K562 (cell line): Measurements from ENCODE around the gene PLXNB2. TPM values are rescaled to one million over a fixed set of nuclear protein-coding genes. Genes with fewer than 3 reads are reported as not detected.
A peak's percentile ranks its signal among the peaks of the same experiment; 100 is the strongest.

Source experiments
- ATAC-seq: fragments of 200-7000 bp; cut with Tn5 transposase; 3 replicates; pipeline ENCODE4 v1.9.1; 2020; ENCODE audit warnings: moderate library complexity
- BruUV-seq: library from RNA; stranded (reverse); fragments of 400-500 nt; replicated peaks from 2 replicates; lab custom pipeline; 2021; lab: Mats Ljungman, UMichigan
- CTCF ChIA-PET: fragments of 300-600 bp; formaldehyde crosslinking; extraction: SDS; loops from one replicate; lab custom pipeline; 2021; ENCODE audit warnings: low intra/inter-chr PET ratio; lab: Yijun Ruan, JAX
- POLR2A ChIA-PET: fragments of 300-600, 350-650 bp; sonication (Branson Sonifier 250); formaldehyde crosslinking; extraction: SDS; loops from one replicate; lab custom pipeline; 2021; ENCODE audit warnings: antibody characterized with exemption, inconsistent platforms; lab: Yijun Ruan, JAX
- DNase-seq, 4 experiments: peaks; one replicate each; pipeline versions ENCODE4 v3.0.0 to v3.0.0-alpha.2; 2011 to 2018; ENCODE audit warnings: low spot score in 3 of 4, mixed read lengths in 3 of 4; ENCODE audit errors: extremely low read depth in 1 of 4
- FAIRE-seq: peaks from 2 replicates; lab custom pipeline; 2011; peaks lifted over from hg19 to GRCh38; lab: Jason Lieb, UNC
- H2AFZ ChIP-seq: 2 replicates; pipeline ENCODE4 v1.6.0; 2011; ENCODE audit warnings: low read depth, low read length, control low read depth, inconsistent platforms
- H3K27ac ChIP-seq: fragments of 200-600 bp; 3 replicates; pipeline ENCODE4 v1.8.0; 2011; ENCODE audit warnings: low read depth, mild to moderate bottlenecking, control low read depth, inconsistent platforms, low read length, moderate library complexity, mixed read lengths; ENCODE audit errors: extremely low read depth
- H3K27me3 ChIP-seq, 2 experiments: fragments of 300-600 bp in 1 of 2; 2 replicates in 1 of 2; 3 replicates in 1 of 2; pipeline versions ENCODE4 v1.6.0 to v1.8.0; 2011; ENCODE audit warnings: inconsistent platforms in 2 of 2, low read length in 2 of 2, mild to moderate bottlenecking in 1 of 2, mixed read lengths in 1 of 2, moderate library complexity in 1 of 2; ENCODE audit not compliant: control insufficient read depth in 2 of 2, insufficient read depth in 2 of 2
- H3K36me3 ChIP-seq: fragments of 300-600 bp; 3 replicates; pipeline ENCODE4 v1.8.0; 2011; ENCODE audit warnings: mild to moderate bottlenecking, low read length, inconsistent platforms; ENCODE audit not compliant: control insufficient read depth, insufficient read depth
- H3K4me1 ChIP-seq, 2 experiments: fragments of 200-600 bp in 1 of 2; replicated peaks in 1 of 2; 2 replicates in 1 of 2; 3 replicates in 1 of 2; pipeline versions ENCODE4 v1.5.1 to v1.8.0; 2011; ENCODE audit warnings: inconsistent platforms in 2 of 2, low read length in 2 of 2, mild to moderate bottlenecking in 1 of 2, mixed read lengths in 1 of 2, moderate library complexity in 1 of 2; ENCODE audit not compliant: control insufficient read depth in 2 of 2, insufficient read depth in 2 of 2
- H3K4me2 ChIP-seq: 2 replicates; pipeline ENCODE4 v1.6.1; 2011; ENCODE audit warnings: low read length, control low read depth, inconsistent platforms, mixed read lengths; ENCODE audit not compliant: insufficient read depth
- H3K4me3 ChIP-seq: fragments of 200-600 bp; sonication (generic), shearing (Covaris generic); 2 replicates; pipeline ENCODE4 v1.5.1; 2016; ENCODE audit warnings: control low read depth, inconsistent platforms
- H3K79me2 ChIP-seq: fragments of 200-600 bp; 3 replicates; pipeline ENCODE4 v1.8.0; 2011; ENCODE audit warnings: low read length, inconsistent platforms; ENCODE audit not compliant: control insufficient read depth, insufficient read depth
- H3K9ac ChIP-seq, 2 experiments: 2 replicates each; pipeline versions ENCODE4 v1.6.0 to v1.6.1; 2011; ENCODE audit warnings: low read depth in 2 of 2, low read length in 2 of 2, control low read depth in 1 of 2, inconsistent platforms in 1 of 2, mild to moderate bottlenecking in 1 of 2, mixed read lengths in 1 of 2; ENCODE audit not compliant: insufficient read depth in 1 of 2
- H3K9me1 ChIP-seq: one replicate; pipeline ENCODE4 v1.6.0; 2011; ENCODE audit warnings: inconsistent platforms, mild to moderate bottlenecking, low read length, moderate library complexity; ENCODE audit not compliant: control insufficient read depth, insufficient read depth
- H3K9me3 ChIP-seq: replicated peaks from 2 replicates; pipeline ENCODE4 v1.5.1; 2011; ENCODE audit warnings: low read depth, low read length, inconsistent platforms; ENCODE audit not compliant: control insufficient read depth, insufficient read depth
- H4K20me1 ChIP-seq: replicated peaks from 2 replicates; pipeline ENCODE4 v1.6.1; 2011; ENCODE audit warnings: low read length, inconsistent platforms, mixed read lengths; ENCODE audit not compliant: control insufficient read depth, insufficient read depth
- ATF7 ChIP-seq: fragments of 450-650 bp; IDR thresholded peaks from 2 replicates; pipeline ENCODE4 v1.7.1; 2014; ENCODE audit warnings: mild to moderate bottlenecking, moderate library complexity
- CBX5 ChIP-seq: IDR thresholded peaks from 2 replicates; pipeline ENCODE4 v1.6.1; 2014; ENCODE audit warnings: low read depth, borderline replicate concordance
- CREB1 ChIP-seq, 2 experiments: sonication (generic) in 1 of 2; formaldehyde crosslinking in 1 of 2; IDR thresholded peaks; 2 replicates each; pipeline versions ENCODE4 v1.6.1 to v1.8.0; 2012 to 2022; ENCODE audit warnings: inconsistent platforms in 1 of 2, mild to moderate bottlenecking in 1 of 2, missing genetic modification reagents in 1 of 2, moderate library complexity in 1 of 2
- ELF2 ChIP-seq: fragments of 250-450 bp; sonication (Bioruptor Pico); IDR thresholded peaks from 2 replicates; pipeline ENCODE4 v1.5.0; 2021; ENCODE audit warnings: mild to moderate bottlenecking
- ETV5 ChIP-seq: sonication (generic); formaldehyde crosslinking; IDR thresholded peaks from 2 replicates; pipeline ENCODE4 v1.4.0; 2020; ENCODE audit warnings: low read depth, mild to moderate bottlenecking, missing genetic modification reagents
- GABPA ChIP-seq: fragments of 200-800 bp; sonication (Bioruptor generic); conservative IDR thresholded peaks from 2 replicates; pipeline ENCODE4 v1.6.1; 2016; ENCODE audit warnings: low read depth, missing genetic modification characterization, missing compliant biosample characterization
- HLTF ChIP-seq: fragments of 450-650 bp; IDR thresholded peaks from 2 replicates; pipeline ENCODE4 v1.6.1; 2016
- MTA1 ChIP-seq: fragments of 450-650 bp; IDR thresholded peaks from 2 replicates; pipeline ENCODE4 v1.6.1; 2017; ENCODE audit warnings: borderline replicate concordance
- NCOR1 ChIP-seq: fragments of 450-650 bp; IDR thresholded peaks from 2 replicates; pipeline ENCODE4 v1.6.1; 2016; ENCODE audit warnings: mild to moderate bottlenecking, moderate library complexity
- NONO ChIP-seq, 2 experiments: fragments of 200-400 bp in 1 of 2; fragments of 450-650 bp in 1 of 2; formaldehyde crosslinking in 1 of 2; IDR thresholded peaks; 2 replicates each; pipeline ENCODE4 v1.6.1; 2017; ENCODE audit warnings: low read depth in 2 of 2, mild to moderate bottlenecking in 2 of 2, moderate library complexity in 2 of 2, low read length in 1 of 2
- NR2C1 ChIP-seq, 2 experiments: fragments of 450-650 bp; IDR thresholded peaks; 2 replicates each; pipeline ENCODE4 v1.6.1; 2017; ENCODE audit warnings: mild to moderate bottlenecking in 2 of 2, antibody characterized with exemption in 1 of 2, inconsistent platforms in 1 of 2, missing compliant biosample characterization in 1 of 2, missing genetic modification characterization in 1 of 2
- PML ChIP-seq: IDR thresholded peaks from 2 replicates; pipeline ENCODE4 v1.6.1; 2012; ENCODE audit warnings: low read length, inconsistent platforms
- SAP30 ChIP-seq: fragments of 200-600 bp; sonication (generic); IDR thresholded peaks from 2 replicates; pipeline ENCODE4 v1.6.1; 2012; ENCODE audit warnings: borderline replicate concordance, low read depth, mild to moderate bottlenecking, moderate library complexity, low read length, control low read depth, inconsistent platforms; ENCODE audit not compliant: insufficient read depth, poor library complexity, severe bottlenecking
- SIN3B ChIP-seq: fragments of 450-650 bp; IDR thresholded peaks from 2 replicates; pipeline ENCODE4 v1.6.1; 2017; ENCODE audit warnings: low read depth, mild to moderate bottlenecking, moderate library complexity
- TCF3 ChIP-seq: sonication (generic); formaldehyde crosslinking; IDR thresholded peaks from 2 replicates; pipeline ENCODE4 v1.4.0; 2020; ENCODE audit warnings: mild to moderate bottlenecking, missing genetic modification reagents
- TFAM ChIP-seq: fragments of 250-450 bp; sonication (Bioruptor Pico); conservative IDR thresholded peaks from 2 replicates; pipeline ENCODE4 v1.5.0; 2021; ENCODE audit warnings: mild to moderate bottlenecking, moderate library complexity
- WGBS: fragments of 100-300 bp; shearing (Covaris generic); methylation state at CpG from one replicate; pipeline ENCODE4 v1.1.6; 2016; ENCODE audit warnings: low coverage, mixed read lengths; ENCODE audit not compliant: insufficient coverage; ENCODE audit errors: missing lambda C conversion rate; 5-methylcytosine and 5-hydroxymethylcytosine counted together
- in situ Hi-C: fragments of 300-500 bp; cut with MboI; formaldehyde crosslinking; loops from 4 replicates; pipeline ENCODE4 v1.15.0; 2018; ENCODE audit warnings: inconsistent platforms, mixed read lengths
- intact Hi-C: fragments of 100-400 bp; cut with micrococcal nuclease; formaldehyde crosslinking; loops from 2 replicates; pipeline ENCODE4 v1.14.2; 2022
- polyA plus RNA-seq, 8 experiments: library from polyadenylated mRNA; depleted of rRNA in 4 of 8; stranded (reverse) in 5 of 8; unstranded in 3 of 8; fragments of >200 nt; fragmentation: Nextera tagmentation in 2 of 8; fragmentation: Illumina TruSeq in 1 of 8; extraction: Ambion mirVana in 2 of 8; extraction: Trizol in 1 of 8; gene quantifications; 2 replicates each; pipeline versions ENCODE4 v1.2.1 to v1.2.3, GENCODE V29; 2011 to 2014; ENCODE audit warnings: inconsistent platforms in 1 of 8, missing spikeins in 1 of 8
- total RNA-seq, 7 experiments: library from RNA; depleted of rRNA in 6 of 7; stranded (reverse); fragments of >200 nt in 6 of 7; fragmentation: Illumina TruSeq in 2 of 7; extraction: Trizol in 2 of 7; gene quantifications; 2 replicates each; pipeline versions ENCODE4 v1.2.1 to v1.2.3, GENCODE V29; 2011 to 2021; ENCODE audit warnings: low replicate concordance in 1 of 7
- TF ChIP-seq, protein P1 (sequence below): sonication (generic); formaldehyde crosslinking; IDR thresholded peaks from 2 replicates; pipeline ENCODE4 v1.8.1; 2022; ENCODE audit warnings: missing genetic modification reagents

The PLXNB2 gene
- total and polyA plus RNA-seq, 9 of the 15 experiments (the other 6 are each of a cell fraction or from before 2014, with no cell fraction given) = 0.15 to 45.1 (median 13.6) TPM

DNA sequence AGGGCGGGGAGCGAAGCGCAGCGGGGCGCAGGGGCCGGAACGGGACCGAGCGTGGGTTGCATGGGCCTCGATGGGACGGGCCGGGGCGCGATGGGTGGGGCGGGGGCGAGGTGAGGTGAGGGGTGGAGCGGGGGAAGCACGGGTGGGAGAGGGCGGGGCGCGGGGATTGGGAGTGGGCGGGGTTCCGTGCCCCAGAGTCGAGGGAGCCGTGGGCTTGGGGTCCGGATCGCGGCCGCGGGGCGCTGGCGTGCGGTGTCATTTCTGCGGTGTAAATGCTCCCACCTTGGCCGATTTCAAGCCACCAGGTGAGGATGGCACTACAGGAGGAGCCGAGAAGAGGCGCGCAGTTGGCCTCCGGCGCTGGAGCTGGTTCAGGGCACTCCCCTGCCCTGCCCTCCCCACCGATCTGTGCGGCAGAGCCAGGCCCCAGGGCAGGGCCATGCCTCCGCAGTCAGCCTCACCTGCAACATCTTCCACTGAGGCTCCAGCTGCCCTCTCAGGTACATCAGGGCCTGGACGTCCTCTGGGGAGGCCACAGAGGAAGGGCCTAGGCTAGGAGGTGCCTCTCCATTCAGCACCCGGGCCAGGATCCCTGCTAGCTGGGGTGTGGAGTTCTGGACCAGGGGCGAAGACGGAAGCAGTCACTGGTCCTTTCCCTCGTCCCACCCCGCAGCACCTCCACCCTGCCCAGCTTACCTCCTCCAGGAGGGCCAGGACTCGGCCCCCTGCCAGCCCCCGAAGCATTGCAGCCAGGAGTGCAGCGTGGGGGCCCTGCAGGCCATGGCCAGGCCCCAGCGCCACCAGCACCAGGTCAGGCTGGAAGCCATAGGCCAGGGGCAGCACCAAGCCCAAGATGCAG is 62.0 kb downstream of the PLXNB2 start (continued):
- TF ChIP-seq, protein P1, sequence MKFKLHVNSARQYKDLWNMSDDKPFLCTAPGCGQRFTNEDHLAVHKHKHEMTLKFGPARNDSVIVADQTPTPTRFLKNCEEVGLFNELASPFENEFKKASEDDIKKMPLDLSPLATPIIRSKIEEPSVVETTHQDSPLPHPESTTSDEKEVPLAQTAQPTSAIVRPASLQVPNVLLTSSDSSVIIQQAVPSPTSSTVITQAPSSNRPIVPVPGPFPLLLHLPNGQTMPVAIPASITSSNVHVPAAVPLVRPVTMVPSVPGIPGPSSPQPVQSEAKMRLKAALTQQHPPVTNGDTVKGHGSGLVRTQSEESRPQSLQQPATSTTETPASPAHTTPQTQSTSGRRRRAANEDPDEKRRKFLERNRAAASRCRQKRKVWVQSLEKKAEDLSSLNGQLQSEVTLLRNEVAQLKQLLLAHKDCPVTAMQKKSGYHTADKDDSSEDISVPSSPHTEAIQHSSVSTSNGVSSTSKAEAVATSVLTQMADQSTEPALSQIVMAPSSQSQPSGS (CRISPR knock-in tag) = no peak

DNA sequence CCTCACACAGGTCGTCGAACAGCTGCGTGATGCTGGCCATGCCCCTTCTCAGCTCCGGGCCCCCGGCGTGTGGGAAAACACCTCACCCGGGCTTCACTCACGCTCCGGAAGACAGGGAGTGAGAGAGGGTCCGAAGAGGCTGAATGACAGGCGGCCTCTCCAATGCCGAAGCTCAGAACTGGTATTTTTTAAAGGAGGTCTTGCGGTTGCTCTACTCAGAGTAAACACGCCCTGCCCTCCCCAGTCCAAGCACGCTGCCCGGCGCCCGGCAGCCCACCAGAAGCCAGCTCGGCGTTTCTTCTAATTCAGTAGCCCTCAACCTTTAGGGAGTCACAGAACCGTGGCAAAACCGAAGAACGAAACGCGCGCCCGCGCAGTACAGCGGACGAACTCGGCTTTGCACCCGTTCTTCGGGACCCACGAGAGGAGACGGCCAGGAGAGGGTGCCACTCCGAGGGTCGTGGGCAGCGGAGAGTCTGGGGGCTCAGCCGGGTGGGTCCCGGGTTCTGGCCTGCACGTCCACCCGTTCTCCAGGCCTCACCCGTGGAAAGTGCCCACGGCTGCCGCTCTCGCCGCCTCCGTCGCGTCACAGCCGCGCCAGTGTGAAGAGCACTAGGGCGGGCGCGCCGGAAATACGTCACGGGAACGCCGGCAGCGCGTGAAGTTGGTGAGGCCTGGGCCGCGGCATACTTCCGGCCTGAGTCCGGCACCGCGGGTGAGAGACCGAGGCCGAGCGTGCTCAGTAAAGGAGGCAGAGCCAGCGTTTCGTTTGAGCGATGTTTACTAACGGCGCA is 62.8 kb downstream of the PLXNB2 start, which contains the start of gene TUBGCP6:
Gene TUBGCP6 (minus strand): TSS at position 604 of the 794 bp plus-strand sequence. CDS start 564 bp downstream, at position 40.
- peaks cover 45% of the 10 kb centered on the region; the same call in 2 of the 3 replicates for H3K36me3 ChIP-seq
- FAIRE-seq (peak; percentile 74), ATAC-seq (peak; percentile 82), DNase-seq (peak; percentile 63 to 93 (median 74))
- BruUV-seq = TSS peak; percentile 54
- H3K27me3 ChIP-seq = no peaks in the 10 kb centered on the region
- H3K4me1 ChIP-seq = peaks cover 9 to 61% of the 10 kb centered on the region in 2 experiments
- intact Hi-C loops = loop anchor here (5.0 kb wide), 1 partner anchor 253 kb away; no protein-coding TSS in a partner anchor
- H2AFZ ChIP-seq = peak within 1 kb of the TSS; percentile 77
- H3K27ac ChIP-seq = peak within 1 kb of the TSS; percentile 81
- WGBS = under 1% methylated on average over 69 of the region's 76 CpGs
- POLR2A ChIA-PET = interaction anchor here (0.6 to 0.7 kb wide), 3 partner anchors 11 to 149 kb away, joined by 3 read pairs; no protein-coding TSS in a partner anchor
- H4K20me1 ChIP-seq = peaks cover 15% of the 10 kb centered on the region
- H3K4me2 ChIP-seq = peak within 1 kb of the TSS; percentile 79
- no peaks in the 10 kb centered on the region for H3K9me3 ChIP-seq
- CTCF ChIA-PET = no interaction called here
- H3K9ac ChIP-seq = peak within 1 kb of the TSS; percentile 80 to 93
- H3K79me2 ChIP-seq = peaks cover 68% of the 10 kb centered on the region
- peak within 1 kb of the TSS; percentile 76 for H3K4me3 ChIP-seq
- no peaks in the 10 kb centered on the region for H3K9me1 ChIP-seq
- in situ Hi-C loops = loop anchor here (5.0 kb wide), 1 partner anchor 98 kb away; the partner anchor contains the start of gene PPP6R2
- peak; percentile 98 for TF ChIP-seq CREB1 (IDR thresholded peaks at IDR 0.05)
- TF ChIP-seq CREB1 (CRISPR knock-in tag; IDR thresholded peaks at IDR 0.05) = peak; percentile 100
- peak; percentile 17; the same call in 1 of the 2 replicates for TF ChIP-seq NCOR1
- 0 out of 2 replicates have a peak, but pooled peaks have one; percentile 29 for TF ChIP-seq PML
- peak; percentile 98 for TF ChIP-seq MTA1
- TF ChIP-seq ETV5 (CRISPR knock-in tag) = peak; percentile 81
- TF ChIP-seq SIN3B = peak; percentile 92
- peak; percentile 43 for TF ChIP-seq ATF7
- TF ChIP-seq TCF3 = peak; percentile 17
- no peak for TF ChIP-seq TFAM (CRISPR knock-in tag)
- TF ChIP-seq SAP30 = peak; percentile 37
- 0 out of 2 replicates have a peak, but pooled peaks have one; percentile 11 for TF ChIP-seq HLTF
- TF ChIP-seq NONO (IDR thresholded peaks at IDR 0.05; ENCODE audit: low read depth in 2 of 2, low read length in 1 of 2) = 0 out of 4 replicates have a peak, but pooled peaks of 1 of the 2 experiments have one; percentile 55
- TF ChIP-seq ELF2 (CRISPR knock-in tag) = peak; percentile 53; the same call in 1 of the 2 replicates
- no peak for TF ChIP-seq CBX5
- TF ChIP-seq NR2C1 (IDR thresholded peaks at IDR 0.05) = peak; percentile 12; the same call in 1 of the 2 replicates
- no peak; the same call in 1 of the 2 replicates for TF ChIP-seq NR2C1 (tag; IDR thresholded peaks at IDR 0.05)
- TF ChIP-seq GABPA (tag) = peak; percentile 98
